ENCODE measurements around the gene GOLGA6L7. TPM values are rescaled to one million over a fixed set of nuclear protein-coding genes. Genes with fewer than 3 reads are reported as not detected.
A peak's percentile ranks its signal among the peaks of the same experiment; 100 is the strongest.

The GOLGA6L7 gene
- total RNA-seq, 1 donor from 2014 or later = not detected

DNA sequence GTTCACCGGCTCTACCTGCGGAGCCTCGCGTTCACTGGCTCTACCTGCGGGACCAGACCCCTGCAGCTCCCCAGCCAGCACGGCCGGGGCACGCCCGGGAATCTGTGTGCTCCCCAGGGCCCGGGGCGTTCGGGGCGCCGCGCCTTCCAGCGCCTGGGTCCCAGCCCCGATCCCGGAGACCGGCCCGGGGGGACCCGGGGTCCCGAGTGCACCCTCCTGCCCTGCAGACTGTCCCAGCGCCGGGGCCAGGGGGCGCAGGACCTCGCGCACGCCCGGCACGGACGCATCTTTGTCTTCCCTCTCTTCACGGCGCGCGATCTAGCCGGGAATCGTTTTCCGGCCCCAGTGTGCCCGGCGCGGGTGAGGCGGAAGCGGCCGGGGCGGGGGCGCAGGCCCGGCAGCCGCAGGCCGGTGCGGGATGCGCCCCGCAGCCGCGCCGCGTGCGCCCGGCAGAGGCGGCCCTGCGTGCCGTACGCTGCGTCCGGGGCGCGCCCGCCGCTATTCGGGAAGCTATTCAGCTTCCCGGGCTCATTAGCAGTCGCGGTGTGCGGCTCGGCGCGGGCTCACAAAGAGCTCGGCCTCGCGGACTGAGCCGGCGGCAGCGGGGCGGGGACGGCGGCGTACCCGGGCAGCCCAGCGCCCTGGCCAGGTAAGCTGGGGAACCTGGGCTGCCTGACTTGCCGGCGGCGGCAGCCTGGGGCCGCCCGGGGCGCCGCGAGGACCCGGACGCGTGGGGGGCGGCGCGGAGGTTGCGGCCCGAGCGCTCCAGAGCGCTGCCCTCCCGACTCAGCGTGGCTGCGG is 37.4 kb upstream of the GOLGA6L7 start, which contains the start of gene APBA2:
Gene APBA2, plus strand, starts transcription at position 345 of the 801 bp plus-strand sequence. CDS start 167,911 bp downstream, outside the sequence.
- Mint-ChIP-seq H3K27ac (ENCODE audit: unreplicated experiment) (peak within 1 kb of the TSS; percentile 84), H3K4me3 (peak within 1 kb of the TSS; percentile 92), H3K27me3 (ENCODE audit: low read depth) (no peaks in the 10 kb centered on the region), H3K4me1 (peaks cover 52% of the 10 kb centered on the region), H3K36me3 (ENCODE audit: low read depth) (peaks cover 2% of the 10 kb centered on the region), H3K9me3 (no peaks in the 10 kb centered on the region)
- DNase-seq (ENCODE audit: low read depth, low spot score) = peak; percentile 49
- TF ChIP-seq, protein P1, sequence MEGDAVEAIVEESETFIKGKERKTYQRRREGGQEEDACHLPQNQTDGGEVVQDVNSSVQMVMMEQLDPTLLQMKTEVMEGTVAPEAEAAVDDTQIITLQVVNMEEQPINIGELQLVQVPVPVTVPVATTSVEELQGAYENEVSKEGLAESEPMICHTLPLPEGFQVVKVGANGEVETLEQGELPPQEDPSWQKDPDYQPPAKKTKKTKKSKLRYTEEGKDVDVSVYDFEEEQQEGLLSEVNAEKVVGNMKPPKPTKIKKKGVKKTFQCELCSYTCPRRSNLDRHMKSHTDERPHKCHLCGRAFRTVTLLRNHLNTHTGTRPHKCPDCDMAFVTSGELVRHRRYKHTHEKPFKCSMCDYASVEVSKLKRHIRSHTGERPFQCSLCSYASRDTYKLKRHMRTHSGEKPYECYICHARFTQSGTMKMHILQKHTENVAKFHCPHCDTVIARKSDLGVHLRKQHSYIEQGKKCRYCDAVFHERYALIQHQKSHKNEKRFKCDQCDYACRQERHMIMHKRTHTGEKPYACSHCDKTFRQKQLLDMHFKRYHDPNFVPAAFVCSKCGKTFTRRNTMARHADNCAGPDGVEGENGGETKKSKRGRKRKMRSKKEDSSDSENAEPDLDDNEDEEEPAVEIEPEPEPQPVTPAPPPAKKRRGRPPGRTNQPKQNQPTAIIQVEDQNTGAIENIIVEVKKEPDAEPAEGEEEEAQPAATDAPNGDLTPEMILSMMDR (conservative IDR thresholded peaks at IDR 0.05) = peak; percentile 9

GRCh38 chr15:28885128-28885629 is 36.7 kb upstream of the GOLGA6L7 start:
- TF ChIP-seq, protein P1 (conservative IDR thresholded peaks at IDR 0.05) = peak; percentile 16
- peaks cover 2% of the 10 kb centered on the region for H3K36me3 Mint-ChIP-seq (ENCODE audit: low read depth)
- no peaks in the 10 kb centered on the region for H3K9me3 Mint-ChIP-seq
- no peaks in the 10 kb centered on the region for H3K27me3 Mint-ChIP-seq (ENCODE audit: low read depth)
- H3K4me3 Mint-ChIP-seq = peak overlapping the region; percentile 86
- peak; percentile 25 for DNase-seq (ENCODE audit: low read depth, low spot score)
- H3K4me1 Mint-ChIP-seq = peaks cover 46% of the 10 kb centered on the region
- H3K27ac Mint-ChIP-seq (ENCODE audit: unreplicated experiment) = peak overlapping the region; percentile 84

DNA sequence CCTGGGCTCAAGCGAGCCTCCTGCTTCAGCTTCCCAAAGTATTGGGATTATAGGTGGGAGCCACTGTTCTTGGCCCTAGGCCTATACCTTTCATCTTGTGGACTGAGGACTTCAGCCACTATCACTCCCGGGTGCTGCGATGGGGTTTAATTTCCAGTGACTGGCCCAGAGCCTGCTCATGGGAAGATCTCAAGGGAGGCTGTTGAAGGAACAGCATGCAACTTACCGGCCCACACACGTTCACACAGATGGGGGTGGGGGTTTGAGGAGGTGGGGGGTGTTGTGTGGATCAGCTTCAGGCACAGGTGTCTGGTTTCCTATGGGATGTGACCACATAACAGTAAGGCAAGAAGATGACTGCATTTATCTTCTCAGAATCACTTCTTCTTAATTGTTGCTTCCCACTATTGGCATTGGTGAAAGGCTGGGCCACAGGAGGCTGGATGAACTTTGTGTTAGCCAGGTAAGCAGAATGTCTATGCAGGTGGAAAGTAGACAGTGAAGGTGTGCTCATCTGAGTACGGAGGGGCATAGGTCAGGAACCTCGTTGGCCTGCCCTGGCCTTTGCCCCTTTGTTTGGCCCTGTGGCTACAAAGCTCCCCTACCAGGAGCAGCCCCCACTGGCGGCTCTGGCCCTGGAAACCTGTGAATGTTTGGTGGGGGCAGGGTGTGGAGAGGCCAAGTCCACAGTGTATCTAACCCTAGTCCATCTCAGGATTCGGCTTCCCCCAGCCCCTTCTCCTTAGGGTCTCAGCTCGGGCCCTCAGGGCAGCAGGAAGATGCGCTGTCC is 35.9 kb upstream of the GOLGA6L7 start:
- DNase-seq (ENCODE audit: low read depth, low spot score) = no peak
- H3K27me3 Mint-ChIP-seq (ENCODE audit: low read depth) = no peaks in the 10 kb centered on the region
- TF ChIP-seq, protein P1 (conservative IDR thresholded peaks at IDR 0.05) = no peak
- peak overlapping the region; percentile 84 for H3K27ac Mint-ChIP-seq (ENCODE audit: unreplicated experiment)
- H3K36me3 Mint-ChIP-seq (ENCODE audit: low read depth) = peaks cover 2% of the 10 kb centered on the region
- H3K4me3 Mint-ChIP-seq = peak overlapping the region; percentile 86
- no peaks in the 10 kb centered on the region for H3K9me3 Mint-ChIP-seq
- peaks cover 38% of the 10 kb centered on the region for H3K4me1 Mint-ChIP-seq

GRCh38 chr15:28881600-28881999 is 33.2 kb upstream of the GOLGA6L7 start:
- TF ChIP-seq, protein P1 (conservative IDR thresholded peaks at IDR 0.05) = peak; percentile 27
- Mint-ChIP-seq H3K9me3 (no peaks in the 10 kb centered on the region), H3K36me3 (ENCODE audit: low read depth) (peaks cover 2% of the 10 kb centered on the region), H3K4me1 (peaks cover 39% of the 10 kb centered on the region), H3K27ac (ENCODE audit: unreplicated experiment) (no peak overlapping the region), H3K4me3 (no peak overlapping the region), H3K27me3 (ENCODE audit: low read depth) (no peaks in the 10 kb centered on the region)
- no peak for DNase-seq (ENCODE audit: low read depth, low spot score)

- peaks cover 2% of the 10 kb centered on the region for H3K36me3 Mint-ChIP-seq (ENCODE audit: low read depth)
- peak overlapping the region; percentile 52 for H3K4me3 Mint-ChIP-seq
- peaks cover 43% of the 10 kb centered on the region for H3K4me1 Mint-ChIP-seq
- no peaks in the 10 kb centered on the region for H3K9me3 Mint-ChIP-seq
- no peaks in the 10 kb centered on the region for H3K27me3 Mint-ChIP-seq (ENCODE audit: low read depth)
- no peak overlapping the region for H3K27ac Mint-ChIP-seq (ENCODE audit: unreplicated experiment)
- TF ChIP-seq, protein P1 (conservative IDR thresholded peaks at IDR 0.05) = no peak
- no peak for DNase-seq (ENCODE audit: low read depth, low spot score)
Observed at GRCh38 chr15:28881170-28881569, 32.7 kb upstream of the GOLGA6L7 start.
